ENCODE measurements around the gene USP7.

USP7 gene

DNA sequence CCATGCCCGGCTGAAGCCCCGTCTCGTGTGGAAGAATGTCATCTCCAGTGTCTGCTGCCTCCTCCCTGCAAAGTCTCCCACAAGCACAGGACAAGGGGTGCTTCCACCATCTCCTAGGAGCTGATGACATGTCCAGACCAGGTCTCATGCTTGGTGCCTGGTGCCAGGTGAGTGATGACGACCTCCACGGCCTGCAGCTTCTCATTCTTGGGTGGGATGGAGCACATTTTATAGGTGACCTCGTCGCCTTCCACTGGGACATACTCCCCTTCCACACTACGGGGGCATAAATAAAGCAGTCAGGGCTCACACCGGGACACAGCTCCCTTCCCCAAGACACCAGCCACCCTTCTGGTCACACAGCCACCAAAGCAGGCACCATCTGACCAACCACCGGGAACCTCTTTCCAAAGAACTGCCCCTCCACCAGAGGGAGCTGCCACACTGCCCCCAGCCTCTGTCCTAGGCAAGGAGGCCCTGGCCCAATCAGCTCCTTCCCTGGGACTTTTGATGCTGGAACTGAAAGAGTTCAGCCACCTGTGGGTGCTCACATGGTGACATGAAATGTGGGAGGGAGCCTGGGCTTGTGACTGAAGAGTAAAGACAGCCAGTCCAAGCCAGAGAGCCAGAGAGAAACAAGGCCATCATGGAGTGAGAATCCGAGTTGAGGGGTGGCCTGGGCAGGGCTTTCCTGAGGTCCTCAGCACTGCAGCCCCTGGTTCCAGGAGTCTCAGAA, 108.5 kb downstream of the USP7 start:
- no peaks in the 10 kb centered on the region for H3K27me3 ChIP-seq (ENCODE audit: control insufficient read depth in 2 of 2, insufficient read depth in 2 of 2, low read length in 2 of 2)
- no peaks in the 10 kb centered on the region for H3K4me1 ChIP-seq (ENCODE audit: control insufficient read depth in 2 of 2, insufficient read depth in 2 of 2, low read length in 2 of 2)
- H3K9ac ChIP-seq (ENCODE audit: low read depth in 1 of 2, low read length in 2 of 2): no peak overlapping the region
- no peak overlapping the region for H3K27ac ChIP-seq (ENCODE audit: low read depth in 2 of 2, low read length in 2 of 2)
- H3K9me3 ChIP-seq (ENCODE audit: control insufficient read depth in 2 of 2, low read length in 2 of 2): no peaks in the 10 kb centered on the region
- H3K4me3 ChIP-seq (ENCODE audit: low read length in 2 of 2): no peak overlapping the region
- peaks cover 32 to 52% of the 10 kb centered on the region in 2 donors for H3K36me3 ChIP-seq (ENCODE audit: control insufficient read depth in 2 of 2, insufficient read depth in 2 of 2, low read length in 2 of 2)

DNA sequence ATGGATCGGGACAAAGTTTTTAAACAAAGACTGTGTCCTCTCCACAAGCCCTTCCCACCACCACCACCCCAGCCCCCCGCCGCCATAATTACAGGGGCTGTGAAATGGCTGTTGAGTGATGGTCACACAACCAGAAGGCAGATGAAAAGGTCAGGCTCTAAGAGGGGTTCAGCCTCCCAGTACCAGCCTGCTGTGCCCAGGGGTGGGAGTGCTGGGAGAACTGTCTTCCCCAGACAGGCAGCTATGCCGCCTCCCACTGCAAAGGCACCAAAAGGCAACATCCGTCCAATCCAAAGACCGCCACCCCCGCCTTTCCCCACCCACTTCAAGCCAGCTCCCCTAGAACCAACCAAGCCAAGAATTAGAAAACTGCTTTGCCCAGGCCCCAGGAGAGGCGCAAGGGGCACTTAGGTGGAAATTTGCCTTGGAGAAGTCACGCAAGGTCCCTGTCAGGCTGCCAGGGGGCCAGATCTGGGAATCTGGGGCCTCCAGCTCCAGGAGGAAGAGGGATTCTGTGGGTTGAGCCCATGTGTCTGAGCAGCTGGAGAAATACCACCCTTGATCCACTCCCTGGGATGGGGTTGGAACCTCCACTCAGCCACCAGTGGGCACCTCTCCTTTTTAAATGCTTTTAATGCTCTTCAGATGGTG, 109.3 kb downstream of the USP7 start:
- no peaks in the 10 kb centered on the region for H3K9me3 ChIP-seq (ENCODE audit: control insufficient read depth in 2 of 2, low read length in 2 of 2)
- no peak overlapping the region for H3K9ac ChIP-seq (ENCODE audit: low read depth in 1 of 2, low read length in 2 of 2)
- H3K27ac ChIP-seq (ENCODE audit: low read depth in 2 of 2, low read length in 2 of 2): no peak overlapping the region
- H3K4me1 ChIP-seq (ENCODE audit: control insufficient read depth in 2 of 2, insufficient read depth in 2 of 2, low read length in 2 of 2): no peaks in the 10 kb centered on the region
- H3K27me3 ChIP-seq (ENCODE audit: control insufficient read depth in 2 of 2, insufficient read depth in 2 of 2, low read length in 2 of 2): no peaks in the 10 kb centered on the region
- peaks cover 38 to 60% of the 10 kb centered on the region in 2 donors for H3K36me3 ChIP-seq (ENCODE audit: control insufficient read depth in 2 of 2, insufficient read depth in 2 of 2, low read length in 2 of 2)
- H3K4me3 ChIP-seq (ENCODE audit: low read length in 2 of 2): no peak overlapping the region

GRCh38 chr16:8853611-8854010, 110.1 kb downstream of the USP7 start:
- H3K27me3 ChIP-seq (ENCODE audit: control insufficient read depth in 2 of 2, insufficient read depth in 2 of 2, low read length in 2 of 2): no peaks in the 10 kb centered on the region
- H3K27ac ChIP-seq (ENCODE audit: low read depth in 2 of 2, low read length in 2 of 2): no peak overlapping the region
- no peak overlapping the region for H3K4me3 ChIP-seq (ENCODE audit: low read length in 2 of 2)
- no peak overlapping the region for H3K9ac ChIP-seq (ENCODE audit: low read depth in 1 of 2, low read length in 2 of 2)
- peaks cover 36 to 64% of the 10 kb centered on the region in 2 donors for H3K36me3 ChIP-seq (ENCODE audit: control insufficient read depth in 2 of 2, insufficient read depth in 2 of 2, low read length in 2 of 2)
- no peaks in the 10 kb centered on the region for H3K4me1 ChIP-seq (ENCODE audit: control insufficient read depth in 2 of 2, insufficient read depth in 2 of 2, low read length in 2 of 2)
- no peaks in the 10 kb centered on the region for H3K9me3 ChIP-seq (ENCODE audit: control insufficient read depth in 2 of 2, low read length in 2 of 2)

DNA sequence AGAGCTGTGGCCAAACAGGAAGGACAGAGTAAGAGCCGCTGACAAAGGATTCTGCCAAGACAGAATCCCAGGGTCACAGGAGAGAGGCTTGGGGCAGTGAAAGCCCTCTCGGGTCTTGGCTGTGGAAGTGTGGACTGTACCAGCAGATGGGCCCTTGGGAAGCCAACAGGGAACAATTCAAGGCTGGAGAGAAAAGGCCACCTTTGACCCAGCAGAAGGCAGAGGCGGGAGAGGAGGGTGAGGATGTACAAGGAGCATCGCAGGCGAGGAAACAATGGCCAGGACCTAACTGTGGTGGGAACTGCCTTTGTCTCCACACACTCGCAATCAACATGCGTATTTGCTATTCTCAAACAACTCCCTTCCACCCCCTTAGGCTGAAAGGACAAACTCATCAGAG, 110.6 kb downstream of the USP7 start:
- Histone ChIP-seq H3K27ac (ENCODE audit: low read depth in 2 of 2, low read length in 2 of 2) (no peak overlapping the region), H3K9me3 (ENCODE audit: control insufficient read depth in 2 of 2, low read length in 2 of 2) (no peaks in the 10 kb centered on the region), H3K27me3 (ENCODE audit: control insufficient read depth in 2 of 2, insufficient read depth in 2 of 2, low read length in 2 of 2) (no peaks in the 10 kb centered on the region), H3K4me1 (ENCODE audit: control insufficient read depth in 2 of 2, insufficient read depth in 2 of 2, low read length in 2 of 2) (no peaks in the 10 kb centered on the region), H3K36me3 (ENCODE audit: control insufficient read depth in 2 of 2, insufficient read depth in 2 of 2, low read length in 2 of 2) (peaks cover 36 to 64% of the 10 kb centered on the region in 2 donors), H3K4me3 (ENCODE audit: low read length in 2 of 2) (no peak overlapping the region), H3K9ac (ENCODE audit: low read depth in 1 of 2, low read length in 2 of 2) (no peak overlapping the region)

- Histone ChIP-seq H3K9ac (ENCODE audit: low read depth in 1 of 2, low read length in 2 of 2) (no peak overlapping the region), H3K27ac (ENCODE audit: low read depth in 2 of 2, low read length in 2 of 2) (no peak overlapping the region), H3K4me1 (ENCODE audit: control insufficient read depth in 2 of 2, insufficient read depth in 2 of 2, low read length in 2 of 2) (no peaks in the 10 kb centered on the region), H3K36me3 (ENCODE audit: control insufficient read depth in 2 of 2, insufficient read depth in 2 of 2, low read length in 2 of 2) (peaks cover 38 to 66% of the 10 kb centered on the region in 2 donors), H3K27me3 (ENCODE audit: control insufficient read depth in 2 of 2, insufficient read depth in 2 of 2, low read length in 2 of 2) (no peaks in the 10 kb centered on the region), H3K9me3 (ENCODE audit: control insufficient read depth in 2 of 2, low read length in 2 of 2) (no peaks in the 10 kb centered on the region), H3K4me3 (ENCODE audit: low read length in 2 of 2) (no peak overlapping the region)
Measured at GRCh38 chr16:8852534-8852933, 111.2 kb downstream of the USP7 start.

- no peak overlapping the region for H3K9ac ChIP-seq (ENCODE audit: low read depth in 1 of 2, low read length in 2 of 2)
- H3K27ac ChIP-seq (ENCODE audit: low read depth in 2 of 2, low read length in 2 of 2): no peak overlapping the region
- H3K4me3 ChIP-seq (ENCODE audit: low read length in 2 of 2): no peak overlapping the region
- H3K27me3 ChIP-seq (ENCODE audit: control insufficient read depth in 2 of 2, insufficient read depth in 2 of 2, low read length in 2 of 2): no peaks in the 10 kb centered on the region
- peaks cover 38 to 68% of the 10 kb centered on the region in 2 donors for H3K36me3 ChIP-seq (ENCODE audit: control insufficient read depth in 2 of 2, insufficient read depth in 2 of 2, low read length in 2 of 2)
- H3K9me3 ChIP-seq (ENCODE audit: control insufficient read depth in 2 of 2, low read length in 2 of 2): no peaks in the 10 kb centered on the region
- no peaks in the 10 kb centered on the region for H3K4me1 ChIP-seq (ENCODE audit: control insufficient read depth in 2 of 2, insufficient read depth in 2 of 2, low read length in 2 of 2)
Measured at GRCh38 chr16:8851761-8852403, 111.8 kb downstream of the USP7 start.

DNA sequence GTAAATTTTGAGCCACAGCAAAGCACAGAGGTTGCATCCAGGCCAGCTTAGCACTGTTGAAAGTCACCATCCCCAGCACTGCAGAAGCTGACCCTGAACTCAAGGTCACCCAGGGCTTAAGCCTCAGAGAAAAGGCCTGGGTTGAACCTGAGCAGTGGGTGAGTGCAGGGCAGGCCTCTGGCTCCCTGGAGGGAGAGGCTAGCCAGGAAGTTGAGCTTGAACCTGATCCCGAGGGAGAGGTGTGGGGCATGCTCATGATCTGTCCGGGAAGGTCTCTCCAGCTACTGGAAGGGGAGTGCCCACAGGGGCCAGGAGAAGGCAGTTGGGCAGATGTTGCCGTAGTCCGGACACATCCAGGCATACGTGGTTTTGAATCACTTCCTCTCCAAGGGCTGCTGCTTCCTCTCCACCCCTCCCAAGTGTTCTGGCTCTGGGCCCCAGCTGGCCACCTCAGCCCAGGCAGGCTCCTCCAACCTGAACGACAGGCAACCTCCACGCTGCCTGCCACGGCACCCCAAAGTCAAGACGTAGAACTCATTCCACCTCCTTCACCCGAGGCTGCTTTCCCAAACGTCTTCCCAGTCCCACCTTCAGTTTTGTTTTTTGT, 113.3 kb downstream of the USP7 start:
- Histone ChIP-seq H3K9ac (ENCODE audit: low read depth in 1 of 2, low read length in 2 of 2) (no peak overlapping the region), H3K4me3 (ENCODE audit: low read length in 2 of 2) (no peak overlapping the region), H3K4me1 (ENCODE audit: control insufficient read depth in 2 of 2, insufficient read depth in 2 of 2, low read length in 2 of 2) (no peaks in the 10 kb centered on the region), H3K27me3 (ENCODE audit: control insufficient read depth in 2 of 2, insufficient read depth in 2 of 2, low read length in 2 of 2) (no peaks in the 10 kb centered on the region), H3K27ac (ENCODE audit: low read depth in 2 of 2, low read length in 2 of 2) (no peak overlapping the region), H3K36me3 (ENCODE audit: control insufficient read depth in 2 of 2, insufficient read depth in 2 of 2, low read length in 2 of 2) (peaks cover 31 to 58% of the 10 kb centered on the region in 2 donors), H3K9me3 (ENCODE audit: control insufficient read depth in 2 of 2, low read length in 2 of 2) (no peaks in the 10 kb centered on the region)

DNA sequence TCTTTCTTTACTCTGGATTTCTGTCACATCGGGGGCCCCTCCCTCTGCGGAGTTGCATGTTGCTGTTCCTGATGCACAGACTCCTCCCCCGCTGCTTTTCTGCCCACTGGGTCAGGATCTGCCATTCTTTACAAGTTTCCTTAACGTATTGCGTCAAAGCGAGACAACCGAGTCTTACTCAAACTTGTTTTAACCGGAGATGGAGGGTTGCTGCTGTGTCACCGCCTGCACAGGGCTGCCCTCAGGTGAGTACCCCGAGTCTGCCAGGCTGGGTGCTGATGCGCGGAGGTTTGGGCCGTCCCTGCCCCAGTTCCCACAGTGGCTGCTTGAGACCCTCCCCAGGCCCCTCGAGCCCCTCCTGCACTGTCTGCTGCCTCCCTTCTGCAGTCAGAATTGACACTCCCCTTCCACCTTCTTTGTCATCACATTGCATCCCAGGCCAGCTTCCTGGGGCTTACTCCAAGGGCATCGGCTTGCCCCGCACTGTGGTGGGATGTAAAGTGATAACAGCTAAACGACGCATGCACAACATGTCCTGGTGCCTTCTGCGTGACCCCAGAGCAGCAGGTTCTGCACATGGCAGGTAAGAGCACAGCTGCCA, 114.2 kb downstream of the USP7 start:
- H3K9me3 ChIP-seq (ENCODE audit: control insufficient read depth in 2 of 2, low read length in 2 of 2): no peaks in the 10 kb centered on the region
- H3K36me3 ChIP-seq (ENCODE audit: control insufficient read depth in 2 of 2, insufficient read depth in 2 of 2, low read length in 2 of 2): peaks cover 25 to 52% of the 10 kb centered on the region in 2 donors
- H3K9ac ChIP-seq (ENCODE audit: low read depth in 1 of 2, low read length in 2 of 2): no peak overlapping the region
- H3K4me1 ChIP-seq (ENCODE audit: control insufficient read depth in 2 of 2, insufficient read depth in 2 of 2, low read length in 2 of 2): no peaks in the 10 kb centered on the region
- H3K27me3 ChIP-seq (ENCODE audit: control insufficient read depth in 2 of 2, insufficient read depth in 2 of 2, low read length in 2 of 2): no peaks in the 10 kb centered on the region
- H3K4me3 ChIP-seq (ENCODE audit: low read length in 2 of 2): no peak overlapping the region
- H3K27ac ChIP-seq (ENCODE audit: low read depth in 2 of 2, low read length in 2 of 2): no peak overlapping the region

GRCh38 chr16:8848939-8849391, 114.7 kb downstream of the USP7 start:
- Histone ChIP-seq H3K4me1 (ENCODE audit: control insufficient read depth in 2 of 2, insufficient read depth in 2 of 2, low read length in 2 of 2) (no peaks in the 10 kb centered on the region), H3K4me3 (ENCODE audit: low read length in 2 of 2) (no peak overlapping the region), H3K9me3 (ENCODE audit: control insufficient read depth in 2 of 2, low read length in 2 of 2) (no peaks in the 10 kb centered on the region), H3K27me3 (ENCODE audit: control insufficient read depth in 2 of 2, insufficient read depth in 2 of 2, low read length in 2 of 2) (no peaks in the 10 kb centered on the region), H3K36me3 (ENCODE audit: control insufficient read depth in 2 of 2, insufficient read depth in 2 of 2, low read length in 2 of 2) (peaks cover 25 to 50% of the 10 kb centered on the region in 2 donors), H3K27ac (ENCODE audit: low read depth in 2 of 2, low read length in 2 of 2) (no peak overlapping the region), H3K9ac (ENCODE audit: low read depth in 1 of 2, low read length in 2 of 2) (no peak overlapping the region)

Measured in mucosa of rectum (tissue), 2 donors.